Measurements from ENCODE around the gene ZDHHC20.
"Not testable (repeated sequence)": the region's sequence is repeated elsewhere in the genome, so short reads cannot be mapped to it uniquely, and the experiment has no call there.

Gene ZDHHC20

GRCh38 chr13:21435231-21435630 lies 23.9 kb downstream of the ZDHHC20 start:
- no peak for DNase-seq (ENCODE audit: low spot score)

GRCh38 chr13:21434588-21434987 lies 24.5 kb downstream of the ZDHHC20 start:
- DNase-seq (ENCODE audit: low spot score) = no peak

GRCh38 chr13:21429211-21429610 lies 29.9 kb downstream of the ZDHHC20 start:
- DNase-seq (ENCODE audit: low spot score) = no peak

GRCh38 chr13:21427741-21428140 lies 31.4 kb downstream of the ZDHHC20 start:
- DNase-seq (ENCODE audit: low spot score) = no peak

GRCh38 chr13:21426238-21426637 lies 32.9 kb downstream of the ZDHHC20 start:
- DNase-seq (ENCODE audit: low spot score) = no peak

- DNase-seq (ENCODE audit: low spot score) = peak; percentile 16
These were observed 38.4 kb downstream of the ZDHHC20 start for GRCh38 chr13:21420706-21421105.

- peak; percentile 36 for DNase-seq (ENCODE audit: low spot score)
These were observed 46.1 kb downstream of the ZDHHC20 start for GRCh38 chr13:21413013-21413412.

- not testable (repeated sequence) for DNase-seq (ENCODE audit: low spot score)
These were observed 48.6 kb downstream of the ZDHHC20 start for GRCh38 chr13:21410453-21410852.

- no peak for DNase-seq (ENCODE audit: low spot score)
These were observed 53.8 kb downstream of the ZDHHC20 start for GRCh38 chr13:21405309-21405708.

- peak; percentile 39 for DNase-seq (ENCODE audit: low spot score)
These were observed 56.4 kb downstream of the ZDHHC20 start for GRCh38 chr13:21402586-21403307.

GRCh38 chr13:21399741-21400140 lies 59.4 kb downstream of the ZDHHC20 start:
- DNase-seq (ENCODE audit: low spot score) = peak; percentile 70

- no peak for DNase-seq (ENCODE audit: low spot score)
These were observed 63.1 kb downstream of the ZDHHC20 start for GRCh38 chr13:21395953-21396352.

GRCh38 chr13:21389124-21389523 lies 70.0 kb downstream of the ZDHHC20 start:
- DNase-seq (ENCODE audit: low spot score) = no peak

- no peak for DNase-seq (ENCODE audit: low spot score)
These were observed 73.4 kb downstream of the ZDHHC20 start for GRCh38 chr13:21385710-21386109.

- no peak for DNase-seq (ENCODE audit: low spot score)
These were observed 76.0 kb downstream of the ZDHHC20 start for GRCh38 chr13:21383090-21383489.

- not testable (repeated sequence) for DNase-seq (ENCODE audit: low spot score)
These were observed 81.8 kb downstream of the ZDHHC20 start for GRCh38 chr13:21376998-21377985.

- no peak for DNase-seq (ENCODE audit: low spot score)
These were observed 86.6 kb downstream of the ZDHHC20 start for GRCh38 chr13:21372530-21372929.

- DNase-seq (ENCODE audit: low spot score) = no peak
These were observed 88.1 kb downstream of the ZDHHC20 start for GRCh38 chr13:21371011-21371410.

- DNase-seq (ENCODE audit: low spot score) = no peak
These were observed 93.5 kb downstream of the ZDHHC20 start for GRCh38 chr13:21365574-21365973.

- no peak for DNase-seq (ENCODE audit: low spot score)
These were observed 94.2 kb downstream of the ZDHHC20 start for GRCh38 chr13:21364916-21365315.

GRCh38 chr13:21364357-21364756 lies 94.7 kb downstream of the ZDHHC20 start:
- no peak for DNase-seq (ENCODE audit: low spot score)

GRCh38 chr13:21362741-21363140 lies 96.4 kb downstream of the ZDHHC20 start:
- DNase-seq (ENCODE audit: low spot score) = no peak

GRCh38 chr13:21361706-21362105 lies 97.4 kb downstream of the ZDHHC20 start:
- no peak for DNase-seq (ENCODE audit: low spot score)

Data from kidney capillary endothelial cell (primary cell).